ENCODE results near the gene BRWD1. TPM values are rescaled to one million over a fixed set of nuclear protein-coding genes. Genes with fewer than 3 reads are reported as not detected.

Gene BRWD1
- total RNA-seq, 4 donors from 2014 or later: 63.8 to 281 (median 103) TPM

DNA sequence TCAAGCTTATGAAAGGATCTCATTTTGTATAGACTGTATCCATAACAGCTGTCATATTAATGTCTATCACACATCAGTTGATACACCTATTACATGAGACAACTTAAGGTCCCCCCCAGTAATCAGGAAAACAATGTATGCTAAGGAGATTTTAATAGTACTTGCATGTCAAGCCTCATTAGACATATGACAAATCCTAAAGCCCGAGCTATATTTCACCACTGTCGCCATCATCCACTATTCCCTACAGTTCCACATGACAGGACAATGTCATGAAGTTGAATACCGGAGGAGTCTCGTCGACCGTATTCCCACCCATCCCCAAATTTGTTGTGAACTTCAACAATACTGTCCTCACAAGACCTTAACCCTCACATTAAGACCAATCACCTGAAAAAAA is 32.0 kb upstream of the BRWD1 start:
- no peak for DNase-seq
- Histone ChIP-seq H3K36me3 (peaks cover 0 to 26% (median 11%) of the 10 kb centered on the region in 4 donors), H3K4me1 (peaks cover 12 to 38% (median 25%) of the 10 kb centered on the region in 4 donors), H3K27me3 (no peaks in the 10 kb centered on the region), H3K27ac (no peak overlapping the region), H3K4me3 (no peak overlapping the region), H3K9me3 (no peaks in the 10 kb centered on the region)
- TF ChIP-seq, protein P1, sequence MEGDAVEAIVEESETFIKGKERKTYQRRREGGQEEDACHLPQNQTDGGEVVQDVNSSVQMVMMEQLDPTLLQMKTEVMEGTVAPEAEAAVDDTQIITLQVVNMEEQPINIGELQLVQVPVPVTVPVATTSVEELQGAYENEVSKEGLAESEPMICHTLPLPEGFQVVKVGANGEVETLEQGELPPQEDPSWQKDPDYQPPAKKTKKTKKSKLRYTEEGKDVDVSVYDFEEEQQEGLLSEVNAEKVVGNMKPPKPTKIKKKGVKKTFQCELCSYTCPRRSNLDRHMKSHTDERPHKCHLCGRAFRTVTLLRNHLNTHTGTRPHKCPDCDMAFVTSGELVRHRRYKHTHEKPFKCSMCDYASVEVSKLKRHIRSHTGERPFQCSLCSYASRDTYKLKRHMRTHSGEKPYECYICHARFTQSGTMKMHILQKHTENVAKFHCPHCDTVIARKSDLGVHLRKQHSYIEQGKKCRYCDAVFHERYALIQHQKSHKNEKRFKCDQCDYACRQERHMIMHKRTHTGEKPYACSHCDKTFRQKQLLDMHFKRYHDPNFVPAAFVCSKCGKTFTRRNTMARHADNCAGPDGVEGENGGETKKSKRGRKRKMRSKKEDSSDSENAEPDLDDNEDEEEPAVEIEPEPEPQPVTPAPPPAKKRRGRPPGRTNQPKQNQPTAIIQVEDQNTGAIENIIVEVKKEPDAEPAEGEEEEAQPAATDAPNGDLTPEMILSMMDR (IDR thresholded peaks at IDR 0.05): no peak
- TF ChIP-seq EP300 (IDR thresholded peaks at IDR 0.05; ENCODE audit: low read depth) (no peak), POLR2AphosphoS5 (IDR thresholded peaks at IDR 0.05) (no peak), POLR2A (IDR thresholded peaks at IDR 0.05) (no peak)
- in situ Hi-C loops (cut with MboI; ENCODE audit: low pct_ligation_motif_present in 1 of 4, low pct_unique_long_range_greater_than_20kb in 1 of 4, low sequenced_read_pairs in 3 of 4) (no loop called here), intact Hi-C loops (cut with DNase I; ENCODE audit: low total_unique reads) (loop anchor here (5.0 kb wide), 1 partner anchor 42 kb away; no protein-coding TSS in a partner anchor)
- WGBS, 2 donors (ENCODE audit: low coverage in 1 of 2): 90 to 92% methylated on average over 5 to 6 of the region's 6 CpGs

DNA sequence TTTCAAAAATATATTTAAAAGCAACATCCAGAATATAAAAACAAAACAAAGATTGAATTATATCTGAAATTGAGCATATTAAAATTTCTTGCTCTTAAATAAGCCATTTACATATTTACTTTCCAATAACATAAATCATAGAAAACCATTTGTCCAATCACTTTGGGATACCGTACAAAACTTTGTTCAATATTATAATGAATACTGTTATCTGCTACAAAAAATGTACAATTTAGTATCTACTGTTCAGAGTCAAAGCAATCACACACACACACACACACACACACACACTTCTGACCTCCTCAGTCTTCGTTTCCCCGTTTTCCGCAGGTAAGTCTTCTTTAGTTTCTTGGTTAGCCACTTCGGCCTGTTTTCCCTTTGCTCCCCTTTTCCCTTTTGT is 31.4 kb upstream of the BRWD1 start:
- in situ Hi-C loops (cut with MboI; ENCODE audit: low pct_ligation_motif_present in 1 of 4, low pct_unique_long_range_greater_than_20kb in 1 of 4, low sequenced_read_pairs in 3 of 4) (no loop called here), intact Hi-C loops (cut with DNase I; ENCODE audit: low total_unique reads) (loop anchor here (5.0 kb wide), 1 partner anchor 42 kb away; no protein-coding TSS in a partner anchor)
- H3K36me3 ChIP-seq: peaks cover 0 to 26% (median 11%) of the 10 kb centered on the region in 4 donors

GRCh38 chr21:39341249-39341923 is 28.0 kb upstream of the BRWD1 start:
- no peak for DNase-seq
- Histone ChIP-seq H3K36me3 (peaks cover 0 to 26% (median 11%) of the 10 kb centered on the region in 4 donors), H3K9me3 (no peaks in the 10 kb centered on the region), H3K4me1 (peaks cover 0 to 14% (median 4%) of the 10 kb centered on the region in 4 donors), H3K27me3 (no peaks in the 10 kb centered on the region), H3K4me3 (no peak overlapping the region), H3K27ac (no peak overlapping the region)
- in situ Hi-C loops (cut with MboI; ENCODE audit: low pct_ligation_motif_present in 1 of 4, low pct_unique_long_range_greater_than_20kb in 1 of 4, low sequenced_read_pairs in 3 of 4) (no loop called here), intact Hi-C loops (cut with DNase I; ENCODE audit: low total_unique reads) (no loop called here)
- TF ChIP-seq POLR2A (IDR thresholded peaks at IDR 0.05) (no peak), POLR2AphosphoS5 (IDR thresholded peaks at IDR 0.05) (no peak), EP300 (IDR thresholded peaks at IDR 0.05; ENCODE audit: low read depth) (no peak)
- TF ChIP-seq, protein P1 (IDR thresholded peaks at IDR 0.05): no peak
- WGBS, 2 donors (ENCODE audit: low coverage in 1 of 2): 91 to 95% methylated on average over 3 to 6 of the region's 6 CpGs

More for the DNA sequence above, 31.4 kb upstream of the BRWD1 start:
- Histone ChIP-seq H3K27ac (no peak overlapping the region), H3K4me1 (peaks cover 9 to 33% (median 21%) of the 10 kb centered on the region in 4 donors), H3K27me3 (no peaks in the 10 kb centered on the region), H3K4me3 (no peak overlapping the region), H3K9me3 (no peaks in the 10 kb centered on the region)
- DNase-seq: no peak
- no peak for TF ChIP-seq EP300 (IDR thresholded peaks at IDR 0.05; ENCODE audit: low read depth)
- TF ChIP-seq, protein P1 (IDR thresholded peaks at IDR 0.05): no peak
- WGBS, 2 donors (ENCODE audit: low coverage in 1 of 2): 87 to 89% methylated on average over 4 to 5 of the region's 5 CpGs

DNA sequence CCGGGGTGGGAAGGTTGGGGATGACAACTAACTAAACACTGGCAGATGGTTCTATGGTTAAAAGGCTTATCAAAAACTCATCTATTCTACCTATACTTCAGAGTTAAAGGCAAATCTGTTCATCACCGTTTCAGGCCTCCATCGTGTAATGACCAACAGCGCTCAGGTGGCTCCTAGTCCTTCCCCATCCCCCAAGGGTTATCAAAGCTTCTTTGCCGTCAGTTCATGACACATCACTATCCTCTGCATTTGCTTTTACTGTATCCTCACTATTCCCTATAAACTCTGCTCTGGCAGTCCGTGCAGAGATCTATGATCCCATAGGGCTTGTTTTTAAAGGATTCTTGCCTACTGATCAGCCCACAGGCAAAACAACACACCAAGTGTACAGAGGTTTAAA is 27.3 kb upstream of the BRWD1 start:
- Histone ChIP-seq H3K27me3 (no peaks in the 10 kb centered on the region), H3K36me3 (peaks cover 0 to 26% (median 11%) of the 10 kb centered on the region in 4 donors), H3K27ac (no peak overlapping the region), H3K4me1 (peaks cover 0 to 8% (median under 1%) of the 10 kb centered on the region in 4 donors), H3K4me3 (no peak overlapping the region), H3K9me3 (no peaks in the 10 kb centered on the region)
- 94% methylated on average over 6 of the region's 6 CpGs for WGBS, 2 donors (ENCODE audit: low coverage in 1 of 2)
- in situ Hi-C loops (cut with MboI; ENCODE audit: low pct_ligation_motif_present in 1 of 4, low pct_unique_long_range_greater_than_20kb in 1 of 4, low sequenced_read_pairs in 3 of 4) (no loop called here), intact Hi-C loops (cut with DNase I; ENCODE audit: low total_unique reads) (no loop called here)
- no peak for TF ChIP-seq POLR2A (IDR thresholded peaks at IDR 0.05)
- TF ChIP-seq, protein P1 (IDR thresholded peaks at IDR 0.05): no peak
- TF ChIP-seq POLR2AphosphoS5 (IDR thresholded peaks at IDR 0.05): no peak
- TF ChIP-seq EP300 (IDR thresholded peaks at IDR 0.05; ENCODE audit: low read depth): no peak
- no peak for DNase-seq

Measured in transverse colon (tissue), 4 donors.